A549 treated with dexamethasone at 1 μM for 4 hours (cell line): ENCODE data around the gene OR6X1. TPM values are rescaled to one million over a fixed set of nuclear protein-coding genes. Genes with fewer than 3 reads are reported as not detected.

Source experiments
- total RNA-seq: library from RNA; stranded (reverse); fragments of 200-300 nt; extraction: Qiagen RNA extraction; gene quantifications from 5 replicates; pipeline ENCODE4 v1.2.3, GENCODE V29; 2022

Gene OR6X1
- total RNA-seq, result not detected in 5 replicates

GRCh38 chr11:123754101-123754568 is at the start of gene OR6X1:
Gene OR6X1, minus strand, starts transcription at chr11:123754518. Its CDS starts 0 bp downstream, at chr11:123754518.

GRCh38 chr11:123741159-123742030 is 12.9 kb downstream of the OR6X1 start, which contains the start of gene ZNF202:
Gene ZNF202, minus strand, starts transcription at chr11:123741660. Its CDS starts 10,772 bp downstream, at chr11:123730888.

Other genes starting within 250 kb of the OR6X1 start
- gene SCN3B, start 99.9 kb downstream of the OR6X1 start, total RNA-seq, result 0.03 to 0.18 TPM (median 0.15 TPM) in 5 replicates
- 7.0 to 9.9 TPM (median 8.4 TPM) in 5 replicates for gene ZNF202, start 12.9 kb downstream of the OR6X1 start, total RNA-seq
- gene OR6M1, start 51.8 kb upstream of the OR6X1 start, total RNA-seq, result not detected in 5 replicates
- not detected in 5 replicates for gene TMEM225, start 131.2 kb upstream of the OR6X1 start, total RNA-seq
- not detected in 5 replicates for gene OR8D4, start 147.6 kb upstream of the OR6X1 start, total RNA-seq
- not detected in 5 replicates for gene OR4D5, start 185.1 kb upstream of the OR6X1 start, total RNA-seq
- gene OR6T1, start 189.3 kb upstream of the OR6X1 start, total RNA-seq, result not detected in 5 replicates
- not detected in 5 replicates for gene OR10S1, start 223.3 kb upstream of the OR6X1 start, total RNA-seq
- not detected in 5 replicates for gene OR10G6, start 240.6 kb upstream of the OR6X1 start, total RNA-seq